ENCODE results near the gene PTTG1IP.

DNA sequence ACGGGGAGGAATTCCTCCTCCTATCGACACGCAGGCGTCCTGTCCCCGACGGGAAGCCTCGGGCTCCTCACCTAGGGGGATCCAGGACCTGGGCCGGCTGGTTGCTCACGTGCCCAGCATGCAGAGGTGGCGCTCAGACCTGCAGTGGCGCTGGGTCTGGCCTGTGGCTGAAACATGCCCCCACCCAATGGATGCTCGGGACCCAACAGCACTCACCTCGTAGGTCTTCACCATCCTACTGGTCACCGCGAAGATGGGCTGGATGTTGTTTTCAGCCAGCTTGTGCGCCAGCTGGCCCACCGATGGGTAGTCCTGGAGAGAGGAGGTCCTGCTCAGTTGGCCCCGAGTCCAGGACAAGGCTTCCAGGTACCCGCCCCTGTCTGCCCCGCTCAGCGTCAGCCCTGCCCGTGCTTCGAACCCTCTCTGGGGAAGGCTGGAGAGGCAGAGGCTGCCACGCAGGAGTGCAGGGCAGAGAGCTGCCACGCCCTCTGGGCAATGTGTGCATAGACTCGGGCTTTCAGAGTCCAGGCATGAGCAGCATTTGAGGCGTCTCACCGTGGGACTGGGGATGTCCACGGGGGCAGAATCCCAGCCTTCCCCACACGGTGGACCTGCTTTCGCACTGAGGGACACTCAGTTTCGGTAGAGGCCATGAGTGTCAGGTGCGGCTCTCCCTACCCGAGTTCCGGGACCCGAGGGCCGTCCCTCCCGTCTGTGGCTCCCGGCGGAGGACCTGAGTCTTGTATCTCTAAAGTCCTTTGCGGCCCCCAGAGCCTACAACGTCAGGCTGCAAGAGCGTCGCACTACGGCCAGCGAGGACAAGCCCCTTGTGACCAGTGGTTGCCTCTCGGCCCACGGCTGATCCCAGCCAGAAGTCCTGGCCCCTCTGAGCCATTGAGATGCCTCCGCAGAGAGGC is 25.6 kb upstream of the PTTG1IP start:
- TF ChIP-seq, protein P1, sequence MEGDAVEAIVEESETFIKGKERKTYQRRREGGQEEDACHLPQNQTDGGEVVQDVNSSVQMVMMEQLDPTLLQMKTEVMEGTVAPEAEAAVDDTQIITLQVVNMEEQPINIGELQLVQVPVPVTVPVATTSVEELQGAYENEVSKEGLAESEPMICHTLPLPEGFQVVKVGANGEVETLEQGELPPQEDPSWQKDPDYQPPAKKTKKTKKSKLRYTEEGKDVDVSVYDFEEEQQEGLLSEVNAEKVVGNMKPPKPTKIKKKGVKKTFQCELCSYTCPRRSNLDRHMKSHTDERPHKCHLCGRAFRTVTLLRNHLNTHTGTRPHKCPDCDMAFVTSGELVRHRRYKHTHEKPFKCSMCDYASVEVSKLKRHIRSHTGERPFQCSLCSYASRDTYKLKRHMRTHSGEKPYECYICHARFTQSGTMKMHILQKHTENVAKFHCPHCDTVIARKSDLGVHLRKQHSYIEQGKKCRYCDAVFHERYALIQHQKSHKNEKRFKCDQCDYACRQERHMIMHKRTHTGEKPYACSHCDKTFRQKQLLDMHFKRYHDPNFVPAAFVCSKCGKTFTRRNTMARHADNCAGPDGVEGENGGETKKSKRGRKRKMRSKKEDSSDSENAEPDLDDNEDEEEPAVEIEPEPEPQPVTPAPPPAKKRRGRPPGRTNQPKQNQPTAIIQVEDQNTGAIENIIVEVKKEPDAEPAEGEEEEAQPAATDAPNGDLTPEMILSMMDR (IDR thresholded peaks at IDR 0.05; ENCODE audit: insufficient read depth, low read depth, low read length) = no peak
- no peak for TF ChIP-seq EZH2 (IDR thresholded peaks at IDR 0.05; ENCODE audit: insufficient read depth, low read length)

Measured in astrocyte (in vitro differentiated cells and primary cell).